IMR-90 (cell line): ENCODE results near the gene RELN. TPM values are rescaled to one million over a fixed set of nuclear protein-coding genes. Genes with fewer than 3 reads are reported as not detected.

Experiments
- ATAC-seq: fragments of 200-7000 bp; cut with Tn5 transposase; 2 replicates; pipeline ENCODE4 v1.9.1; 2020; ENCODE audit warnings: low read depth, mild to moderate bottlenecking, moderate library complexity
- BruUV-seq: library from RNA; stranded (reverse); fragments of 400-500 nt; replicated peaks from 2 replicates; lab custom pipeline; 2021; lab: Mats Ljungman, UMichigan
- CTCF ChIA-PET: fragments of 300-600 bp; formaldehyde crosslinking; extraction: SDS; loops from one replicate; lab custom pipeline; 2021; ENCODE audit warnings: antibody characterized with exemption; lab: Yijun Ruan, JAX
- POLR2A ChIA-PET: fragments of 300-600 bp; sonication (Branson Sonifier 250); formaldehyde crosslinking; loops from one replicate; lab custom pipeline; 2022; ENCODE audit warnings: antibody characterized with exemption; ENCODE audit not compliant: unreplicated experiment; lab: Charles Lee
- DNase-seq: peaks from one replicate; pipeline ENCODE4 v3.0.0; 2013
- H2AFZ ChIP-seq: replicated peaks from 2 replicates; pipeline ENCODE3; 2013; ENCODE audit warnings: low read length, mild to moderate bottlenecking; ENCODE audit not compliant: poor library complexity
- H2AK5ac ChIP-seq: 2 replicates; pipeline ENCODE4 v1.6.1; 2013; ENCODE audit warnings: low read depth, low read length, inconsistent platforms
- H2AK9ac ChIP-seq: replicated peaks from 2 replicates; pipeline ENCODE3; 2013; ENCODE audit warnings: mild to moderate bottlenecking, low read depth, low read length, moderate library complexity; ENCODE audit not compliant: poor library complexity
- H2BK120ac ChIP-seq: 2 replicates; pipeline ENCODE4 v1.6.1; 2013; ENCODE audit warnings: low read depth, low read length, inconsistent platforms
- H2BK15ac ChIP-seq: 3 replicates; pipeline ENCODE4 v1.6.1; 2013; ENCODE audit warnings: low read depth, low read length, inconsistent platforms
- H2BK20ac ChIP-seq: 2 replicates; pipeline ENCODE4 v1.6.1; 2013; ENCODE audit warnings: low read depth, mild to moderate bottlenecking, inconsistent platforms, low read length, moderate library complexity
- H2BK5ac ChIP-seq: 2 replicates; pipeline ENCODE4 v1.6.1; 2013; ENCODE audit warnings: mild to moderate bottlenecking, low read depth, low read length, inconsistent platforms; ENCODE audit not compliant: poor library complexity, severe bottlenecking
- H3K14ac ChIP-seq: replicated peaks from 2 replicates; pipeline ENCODE4 v1.6.1; 2013; ENCODE audit warnings: low read depth, low read length, inconsistent platforms
- H3K18ac ChIP-seq: 2 replicates; pipeline ENCODE4 v1.6.1; 2013; ENCODE audit warnings: low read depth, low read length, control low read depth
- H3K23ac ChIP-seq: 2 replicates; pipeline ENCODE4 v1.6.1; 2013; ENCODE audit warnings: low read depth, low read length, inconsistent platforms
- H3K27ac ChIP-seq: 2 replicates; pipeline ENCODE4 v1.5.1; 2013; ENCODE audit warnings: mild to moderate bottlenecking, control low read depth, low read length; ENCODE audit not compliant: insufficient read depth
- H3K27me3 ChIP-seq: 2 replicates; pipeline ENCODE4 v1.6.1; 2013; ENCODE audit warnings: low read length; ENCODE audit not compliant: control insufficient read depth, insufficient read depth
- H3K36me3 ChIP-seq: 2 replicates; pipeline ENCODE4 v1.6.1; 2013; ENCODE audit warnings: low read length, mixed read lengths; ENCODE audit not compliant: control insufficient read depth, insufficient read depth
- H3K4ac ChIP-seq: 2 replicates; pipeline ENCODE4 v1.6.1; 2013; ENCODE audit warnings: low read depth, low read length, inconsistent platforms
- H3K4me1 ChIP-seq: 2 replicates; pipeline ENCODE4 v1.6.1; 2013; ENCODE audit warnings: low read length, mixed read lengths; ENCODE audit not compliant: control insufficient read depth, insufficient read depth
- H3K4me2 ChIP-seq: 2 replicates; pipeline ENCODE4 v1.6.1; 2013; ENCODE audit warnings: low read depth, mild to moderate bottlenecking, control low read depth, low read length, moderate library complexity
- H3K4me3 ChIP-seq: 2 replicates; pipeline ENCODE4 v1.5.1; 2013; ENCODE audit warnings: low read depth, mild to moderate bottlenecking, control low read depth, low read length, moderate library complexity; ENCODE audit not compliant: insufficient read depth
- H3K56ac ChIP-seq: 2 replicates; pipeline ENCODE4 v1.6.1; 2013; ENCODE audit warnings: low read length, inconsistent platforms; ENCODE audit not compliant: insufficient read depth; ENCODE audit errors: extremely low read depth
- H3K79me1 ChIP-seq, 2 experiments: 2 replicates each; pipeline ENCODE4 v1.6.1; 2013; ENCODE audit warnings: low read length in 2 of 2, inconsistent platforms in 1 of 2, low read depth in 1 of 2
- H3K9ac ChIP-seq: 2 replicates; pipeline ENCODE4 v1.6.1; 2013; ENCODE audit warnings: low read depth, low read length, control low read depth
- H3K9me1 ChIP-seq: 2 replicates; pipeline ENCODE4 v1.6.1; 2013; ENCODE audit warnings: low read length, inconsistent platforms; ENCODE audit not compliant: insufficient read depth
- H3K9me3 ChIP-seq: 2 replicates; pipeline ENCODE4 v1.6.1; 2013; ENCODE audit warnings: low read length; ENCODE audit not compliant: control insufficient read depth, insufficient read depth
- H4K20me1 ChIP-seq: 2 replicates; pipeline ENCODE4 v1.6.1; 2013; ENCODE audit warnings: low read length, inconsistent platforms; ENCODE audit not compliant: insufficient read depth
- H4K5ac ChIP-seq: 2 replicates; pipeline ENCODE4 v1.6.1; 2013; ENCODE audit warnings: mild to moderate bottlenecking, low read depth, low read length, control low read depth
- H4K8ac ChIP-seq, 2 experiments: 2 replicates each; pipeline ENCODE4 v1.6.1; 2013; ENCODE audit warnings: low read depth in 2 of 2, low read length in 2 of 2, control low read depth in 1 of 2, inconsistent platforms in 1 of 2
- H4K91ac ChIP-seq: 2 replicates; pipeline ENCODE4 v1.6.1; 2013; ENCODE audit warnings: low read depth, low read length, inconsistent platforms; ENCODE audit not compliant: insufficient read depth
- CEBPB ChIP-seq: IDR thresholded peaks from 2 replicates; pipeline ENCODE4 v1.6.1; 2012; ENCODE audit warnings: low read depth, low read length, improper control_type of control experiment
- MXI1 ChIP-seq: IDR thresholded peaks from 2 replicates; pipeline ENCODE4 v1.6.1; 2012; ENCODE audit warnings: low read depth, mild to moderate bottlenecking, low read length, moderate library complexity, borderline replicate concordance
- NFE2L2 ChIP-seq: fragments of 150-350 bp; IDR thresholded peaks from 2 replicates; pipeline ENCODE4 v1.6.1; 2016; ENCODE audit warnings: low read depth, mild to moderate bottlenecking, low read length
- WGBS, 2 experiments: methylation state at CpG; one replicate each; pipeline versions ENCODE4 v1.1.5 to v1.1.7; 2013; ENCODE audit warnings: missing lambda C conversion rate in 2 of 2; ENCODE audit not compliant: insufficient read length in 1 of 2; ENCODE audit errors: extremely low coverage in 2 of 2; 5-methylcytosine and 5-hydroxymethylcytosine counted together
- dilution Hi-C: fragments of 300-500 bp; cut with HindIII; formaldehyde crosslinking; loops from one replicate; pipeline ENCODE4 v1.14.3; 2018; ENCODE audit warnings: low sequenced_read_pairs; ENCODE audit not compliant: unreplicated experiment
- in situ Hi-C: fragments of 300-500 bp; cut with MboI; formaldehyde crosslinking; loops from 3 replicates; pipeline ENCODE4 v1.14.3; 2019; ENCODE audit warnings: low sequenced_read_pairs, inconsistent platforms, mixed read lengths
- intact Hi-C: fragments of 100-400 bp; cut with micrococcal nuclease; formaldehyde crosslinking; loops from 2 replicates; pipeline ENCODE4 v1.10.0; 2022
- polyA plus RNA-seq, 3 experiments: library from polyadenylated mRNA; depleted of rRNA; stranded (reverse); fragments of >200 nt; gene quantifications; 2 replicates each; pipeline ENCODE4 v1.2.3, GENCODE V29; 2012; ENCODE audit warnings: low replicate concordance in 1 of 3
- total RNA-seq: library from RNA; depleted of rRNA; stranded (reverse); fragments of >200 nt; gene quantifications from 2 replicates; pipeline ENCODE4 v1.2.3, GENCODE V29; 2012

Gene RELN
- total and polyA plus RNA-seq, 2 of the 4 experiments (the other 2 are of a cell fraction), result 14.7 to 23.7 TPM

- Histone ChIP-seq H4K8ac (no peak overlapping the region), H3K4me1 (no peaks in the 10 kb centered on the region; the same call in 1 of the 2 replicates), H2AFZ (no peak overlapping the region), H3K9me3 (no peaks in the 10 kb centered on the region), H2BK20ac (no peak overlapping the region), H3K36me3 (no peaks in the 10 kb centered on the region), H3K4me2 (no peak overlapping the region), H2AK5ac (no peak overlapping the region), H3K9me1 (no peaks in the 10 kb centered on the region), H4K5ac (no peak overlapping the region), H2BK120ac (no peak overlapping the region), H3K79me1 (no peaks in the 10 kb centered on the region), H3K27ac (no peak overlapping the region), H3K56ac (no peak overlapping the region), H2AK9ac (no peak overlapping the region), H3K18ac (no peak overlapping the region), H4K20me1 (no peaks in the 10 kb centered on the region), H4K91ac (no peak overlapping the region), H3K4me3 (no peak overlapping the region), H2BK5ac (no peak overlapping the region), H3K9ac (no peak overlapping the region), H2BK15ac (no peak overlapping the region), H3K23ac (no peak overlapping the region), H3K14ac (no peak overlapping the region), H3K4ac (no peak overlapping the region), H3K27me3 (no peaks in the 10 kb centered on the region)
- ChIA-PET POLR2A (no interaction called here), CTCF (no interaction called here)
- in situ Hi-C loops, result no loop called here
- no TSS peak for BruUV-seq
- no CpG with 5 or more reads among the region's 2 CpGs for WGBS, 2 experiments
- DNase-seq (no peak), ATAC-seq (no peak)
- intact Hi-C loops, result no loop called here
- dilution Hi-C loops, result no loop called here
- TF ChIP-seq NFE2L2 (no peak), CEBPB (peak; percentile 60), MXI1 (no peak)
Measured at GRCh38 chr7:103668279-103668941, 321.0 kb downstream of the RELN start.
